GM23248 (cell line): ENCODE measurements around the gene DEDD2. TPM values are rescaled to one million over a fixed set of nuclear protein-coding genes. Genes with fewer than 3 reads are reported as not detected.

ENCODE experiments used
- DNase-seq: peaks from one replicate; pipeline ENCODE4 v3.0.0-alpha.2; 2015
- H2AFZ ChIP-seq: fragments of 200-600 bp; sonication (generic); 2 replicates; pipeline ENCODE4 v1.6.1; 2016; ENCODE audit warnings: antibody characterized with exemption
- H3F3A ChIP-seq: fragments of 200-600 bp; sonication (generic); 2 replicates; pipeline ENCODE4 v1.6.1; 2016; ENCODE audit warnings: mild to moderate bottlenecking, antibody characterized with exemption, mixed run types; ENCODE audit not compliant: insufficient read depth
- H3K27ac ChIP-seq: fragments of 200-600 bp; sonication (generic); 2 replicates; pipeline ENCODE4 v1.5.1; 2016; ENCODE audit warnings: mild to moderate bottlenecking
- H3K27me3 ChIP-seq: fragments of 200-600 bp; sonication (generic); replicated peaks from 2 replicates; pipeline ENCODE4 v1.6.1; 2016; ENCODE audit warnings: mild to moderate bottlenecking; ENCODE audit not compliant: insufficient read depth
- H3K36me3 ChIP-seq: fragments of 200-600 bp; sonication (generic); 2 replicates; pipeline ENCODE4 v1.6.1; 2016; ENCODE audit warnings: low read depth, mild to moderate bottlenecking
- H3K4me1 ChIP-seq: fragments of 200-600 bp; sonication (generic); 2 replicates; pipeline ENCODE4 v1.6.1; 2016; ENCODE audit warnings: mild to moderate bottlenecking; ENCODE audit not compliant: insufficient read depth
- H3K4me2 ChIP-seq: fragments of 200-600 bp; sonication (generic); one replicate; pipeline ENCODE4 v1.6.1; 2016; ENCODE audit warnings: mild to moderate bottlenecking; ENCODE audit not compliant: unreplicated experiment
- H3K4me3 ChIP-seq: fragments of 200-600 bp; sonication (generic); 2 replicates; pipeline ENCODE4 v1.5.1; 2016; ENCODE audit warnings: mild to moderate bottlenecking
- H3K79me2 ChIP-seq: fragments of 200-600 bp; sonication (generic); 2 replicates; pipeline ENCODE4 v1.6.1; 2016; ENCODE audit warnings: mild to moderate bottlenecking; ENCODE audit not compliant: insufficient read depth
- H3K9ac ChIP-seq: fragments of 200-600 bp; sonication (generic); 2 replicates; pipeline ENCODE4 v1.6.1; 2016; ENCODE audit warnings: mild to moderate bottlenecking
- H3K9me2 ChIP-seq: fragments of 200-600 bp; sonication (generic); 2 replicates; pipeline ENCODE4 v1.6.1; 2016; ENCODE audit warnings: mixed run types, mild to moderate bottlenecking, moderate library complexity; ENCODE audit not compliant: insufficient read depth
- H3K9me3 ChIP-seq: fragments of 200-600 bp; sonication (generic); one replicate; pipeline ENCODE4 v1.6.1; 2017; ENCODE audit warnings: low read depth
- H4K20me1 ChIP-seq: fragments of 200-600 bp; sonication (generic); 2 replicates; pipeline ENCODE4 v1.6.0; 2016; ENCODE audit not compliant: insufficient read depth
- EZH2 ChIP-seq: fragments of 200-600 bp; sonication (generic); IDR thresholded peaks from 2 replicates; pipeline ENCODE4 v1.6.1; 2018; ENCODE audit warnings: antibody characterized with exemption, mild to moderate bottlenecking; ENCODE audit not compliant: insufficient read depth, poor library complexity, severe bottlenecking
- EZH2phosphoT487 ChIP-seq: fragments of 200-600 bp; sonication (generic); IDR thresholded peaks from 2 replicates; pipeline ENCODE4 v1.6.1; 2018; ENCODE audit warnings: antibody characterized with exemption, moderate library complexity, mild to moderate bottlenecking, low read depth; ENCODE audit not compliant: insufficient read depth
- WGBS, 2 experiments: methylation state at CpG; one replicate each; pipeline ENCODE4 v1.1.6; 2015 to 2017; ENCODE audit warnings: low lambda C conversion rate in 2 of 2, low coverage in 1 of 2; ENCODE audit errors: missing lambda C conversion rate in 2 of 2; 5-methylcytosine and 5-hydroxymethylcytosine counted together
- in situ Hi-C: fragments of 300-500 bp; cut with MboI; formaldehyde crosslinking; loops from 2 replicates; pipeline ENCODE4 v1.15.0; 2020
- polyA plus RNA-seq: library from polyadenylated mRNA; unstranded; fragments of >200 nt; fragmentation: Nextera tagmentation; extraction: Ambion mirVana; gene quantifications from 2 replicates; pipeline ENCODE4 v1.2.1, GENCODE V29; 2016
- total RNA-seq: library from RNA; depleted of rRNA; stranded (reverse); fragments of >200 nt; shearing (Covaris generic); gene quantifications from 2 replicates; pipeline ENCODE4 v1.2.3, GENCODE V29; 2014

The DEDD2 gene
- total and polyA plus RNA-seq, 2 experiments from 2014 or later, result 21.1 to 27.8 TPM

GRCh38 chr19:42202290-42202880 is 15.1 kb downstream of the DEDD2 start:
- Histone ChIP-seq H3K36me3 (peaks cover 11% of the 10 kb centered on the region; the same call in 1 of the 2 replicates), H3F3A (peaks cover 23% of the 10 kb centered on the region), H3K27ac (no peak overlapping the region), H3K9me2 (no peaks in the 10 kb centered on the region), H3K4me1 (peaks cover 29% of the 10 kb centered on the region), H3K9me3 (no peaks in the 10 kb centered on the region), H4K20me1 (no peaks in the 10 kb centered on the region; the same call in 1 of the 2 replicates), H3K4me3 (no peak overlapping the region), H3K9ac (no peak overlapping the region), H3K4me2 (no peak overlapping the region), H2AFZ (no peak overlapping the region), H3K79me2 (peaks cover 37% of the 10 kb centered on the region), H3K27me3 (no peaks in the 10 kb centered on the region)
- in situ Hi-C loops, result no loop called here
- 88 to 89% methylated on average over 5 of the region's 5 CpGs for WGBS, 2 experiments
- TF ChIP-seq EZH2 (no peak), EZH2phosphoT487 (no peak)
- DNase-seq, result no peak

- in situ Hi-C loops, result no loop called here
- H2AFZ ChIP-seq, result no peak overlapping the region
- peaks cover 18% of the 10 kb centered on the region for H3F3A ChIP-seq
- no peaks in the 10 kb centered on the region for H3K27me3 ChIP-seq
- WGBS, 2 experiments, result 84 to 86% methylated on average over 6 of the region's 6 CpGs
- no peak overlapping the region for H3K4me3 ChIP-seq
- peaks cover 11% of the 10 kb centered on the region; the same call in 1 of the 2 replicates for H3K36me3 ChIP-seq
- peaks cover 37% of the 10 kb centered on the region for H3K79me2 ChIP-seq
- H3K9me3 ChIP-seq, result no peaks in the 10 kb centered on the region
- DNase-seq, result no peak
- H4K20me1 ChIP-seq, result no peaks in the 10 kb centered on the region; the same call in 1 of the 2 replicates
- no peak overlapping the region for H3K9ac ChIP-seq
- H3K27ac ChIP-seq, result no peak overlapping the region
- TF ChIP-seq EZH2phosphoT487 (no peak), EZH2 (no peak)
- H3K4me1 ChIP-seq, result peaks cover 22% of the 10 kb centered on the region
- no peak overlapping the region for H3K4me2 ChIP-seq
- no peaks in the 10 kb centered on the region for H3K9me2 ChIP-seq
Measured at GRCh38 chr19:42201489-42202289, 15.8 kb downstream of the DEDD2 start.

GRCh38 chr19:42200116-42200715 is 17.3 kb downstream of the DEDD2 start:
- Histone ChIP-seq H3K4me1 (peaks cover 7% of the 10 kb centered on the region; the same call in 1 of the 2 replicates), H3K4me2 (no peak overlapping the region), H3K27ac (no peak overlapping the region), H3K9me3 (no peaks in the 10 kb centered on the region), H3K27me3 (no peaks in the 10 kb centered on the region), H2AFZ (no peak overlapping the region), H4K20me1 (no peaks in the 10 kb centered on the region; the same call in 1 of the 2 replicates), H3K36me3 (peaks cover 11% of the 10 kb centered on the region; the same call in 1 of the 2 replicates), H3K9ac (no peak overlapping the region), H3K4me3 (no peak overlapping the region), H3K79me2 (peaks cover 26% of the 10 kb centered on the region), H3K9me2 (no peaks in the 10 kb centered on the region), H3F3A (peaks cover 5% of the 10 kb centered on the region; the same call in 1 of the 2 replicates)
- whole genome bisulfite sequencing, 2 experiments, result 92% methylated on average over 5 of the region's 5 CpGs
- TF ChIP-seq EZH2phosphoT487 (no peak), EZH2 (no peak)
- in situ Hi-C loops, result no loop called here
- DNase-seq, result no peak

- Histone ChIP-seq H3K27me3 (no peaks in the 10 kb centered on the region), H3F3A (no peaks in the 10 kb centered on the region), H3K27ac (no peak overlapping the region), H3K4me1 (peaks cover 6% of the 10 kb centered on the region; the same call in 1 of the 2 replicates), H3K9me3 (no peaks in the 10 kb centered on the region), H3K36me3 (peaks cover 11% of the 10 kb centered on the region; the same call in 1 of the 2 replicates), H3K9ac (no peak overlapping the region), H3K79me2 (peaks cover 21% of the 10 kb centered on the region), H3K9me2 (no peaks in the 10 kb centered on the region), H3K4me2 (no peak overlapping the region), H4K20me1 (no peaks in the 10 kb centered on the region; the same call in 1 of the 2 replicates), H2AFZ (no peak overlapping the region), H3K4me3 (no peak overlapping the region)
- 89 to 90% methylated on average over 22 to 32 of the region's 32 CpGs for WGBS, 2 experiments
- TF ChIP-seq EZH2phosphoT487, result no peak
- TF ChIP-seq EZH2, result no peak
- in situ Hi-C loops, result no loop called here
- DNase-seq, result no peak
Measured at GRCh38 chr19:42199440-42200115, 17.9 kb downstream of the DEDD2 start.
